Nephron progenitor cell (in vitro differentiated cells): ENCODE measurements around the gene FAM174B.

Source experiments
- DNase-seq: peaks from one replicate; pipeline ENCODE4 v3.0.0; 2021
- H3K27ac Mint-ChIP-seq: 2 replicates; pipeline ENCODE4 v1.8.0; 2021; ENCODE audit warnings: mild to moderate bottlenecking, moderate library complexity, mixed read lengths
- H3K27me3 Mint-ChIP-seq: 2 replicates; pipeline ENCODE4 v1.8.0; 2021; ENCODE audit warnings: mild to moderate bottlenecking, low read depth, mixed read lengths; ENCODE audit not compliant: poor library complexity
- H3K36me3 Mint-ChIP-seq: 2 replicates; pipeline ENCODE4 v1.8.0; 2021; ENCODE audit warnings: low read depth, mixed read lengths
- H3K4me1 Mint-ChIP-seq: 2 replicates; pipeline ENCODE4 v1.8.0; 2021; ENCODE audit warnings: mixed read lengths
- H3K4me3 Mint-ChIP-seq: 2 replicates; pipeline ENCODE4 v1.8.0; 2021; ENCODE audit warnings: mild to moderate bottlenecking, moderate library complexity, mixed read lengths
- H3K9me3 Mint-ChIP-seq: 2 replicates; pipeline ENCODE4 v1.8.0; 2021; ENCODE audit warnings: mild to moderate bottlenecking, moderate library complexity, mixed read lengths
- TF ChIP-seq, protein P1 (sequence below): fragments of 200-600 bp; sonication (generic); IDR thresholded peaks from 2 replicates; pipeline ENCODE4 v1.5.0; 2021; ENCODE audit warnings: antibody characterized with exemption

FAM174B gene

DNA sequence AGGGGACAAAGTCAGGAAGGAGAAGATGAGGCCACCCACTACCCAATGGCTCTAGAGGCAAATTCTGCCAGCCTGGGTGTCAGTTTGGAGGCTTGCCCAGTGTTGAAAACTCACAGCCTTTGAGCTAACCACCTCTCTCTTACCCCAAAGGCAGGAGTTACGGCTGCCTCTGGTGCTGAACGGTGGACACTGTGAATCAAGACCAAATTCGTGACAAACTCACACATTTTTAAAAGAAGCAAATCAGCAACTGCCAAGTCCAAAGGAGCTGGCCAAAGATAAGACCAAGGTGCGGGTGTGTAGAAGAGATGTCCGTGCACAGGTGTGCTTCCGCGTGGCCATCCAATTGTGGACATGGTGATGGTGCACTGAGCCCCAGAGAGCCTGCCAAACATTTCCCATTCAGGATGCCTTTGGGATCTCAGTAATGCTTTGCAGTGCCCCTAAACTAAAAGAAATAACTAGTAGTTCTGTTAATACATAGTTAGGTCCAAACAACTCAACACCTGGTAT is 74.6 kb downstream of the FAM174B start:
- Mint-ChIP-seq H3K27me3 (peaks cover 14% of the 10 kb centered on the region), H3K9me3 (peaks cover 5% of the 10 kb centered on the region), H3K4me1 (peaks cover 10% of the 10 kb centered on the region), H3K36me3 (no peaks in the 10 kb centered on the region), H3K4me3 (no peak overlapping the region), H3K27ac (no peak overlapping the region)
- TF ChIP-seq, protein P1, sequence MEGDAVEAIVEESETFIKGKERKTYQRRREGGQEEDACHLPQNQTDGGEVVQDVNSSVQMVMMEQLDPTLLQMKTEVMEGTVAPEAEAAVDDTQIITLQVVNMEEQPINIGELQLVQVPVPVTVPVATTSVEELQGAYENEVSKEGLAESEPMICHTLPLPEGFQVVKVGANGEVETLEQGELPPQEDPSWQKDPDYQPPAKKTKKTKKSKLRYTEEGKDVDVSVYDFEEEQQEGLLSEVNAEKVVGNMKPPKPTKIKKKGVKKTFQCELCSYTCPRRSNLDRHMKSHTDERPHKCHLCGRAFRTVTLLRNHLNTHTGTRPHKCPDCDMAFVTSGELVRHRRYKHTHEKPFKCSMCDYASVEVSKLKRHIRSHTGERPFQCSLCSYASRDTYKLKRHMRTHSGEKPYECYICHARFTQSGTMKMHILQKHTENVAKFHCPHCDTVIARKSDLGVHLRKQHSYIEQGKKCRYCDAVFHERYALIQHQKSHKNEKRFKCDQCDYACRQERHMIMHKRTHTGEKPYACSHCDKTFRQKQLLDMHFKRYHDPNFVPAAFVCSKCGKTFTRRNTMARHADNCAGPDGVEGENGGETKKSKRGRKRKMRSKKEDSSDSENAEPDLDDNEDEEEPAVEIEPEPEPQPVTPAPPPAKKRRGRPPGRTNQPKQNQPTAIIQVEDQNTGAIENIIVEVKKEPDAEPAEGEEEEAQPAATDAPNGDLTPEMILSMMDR: no peak
- no peak for DNase-seq

DNA sequence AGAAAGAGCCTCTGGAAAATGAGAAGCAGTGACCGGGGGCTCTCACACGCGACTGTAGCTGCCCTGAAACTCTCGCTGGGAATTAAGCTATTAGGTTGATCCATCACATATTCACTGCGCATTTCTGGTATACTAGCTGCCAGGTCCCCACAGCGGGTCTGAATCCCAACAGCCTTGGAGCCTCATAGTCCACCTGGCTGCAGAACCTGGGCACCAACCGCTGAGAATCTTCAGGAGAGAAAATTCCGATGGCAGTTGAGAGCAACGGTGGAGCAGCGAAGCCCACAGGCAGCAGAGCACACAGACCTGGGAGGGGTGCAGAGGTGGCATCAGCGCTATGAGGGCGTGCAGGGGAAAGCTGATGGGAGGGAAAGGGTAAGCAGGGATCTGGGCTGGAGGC is 75.1 kb downstream of the FAM174B start:
- Mint-ChIP-seq H3K27ac (no peak overlapping the region), H3K27me3 (peaks cover 14% of the 10 kb centered on the region), H3K9me3 (peaks cover 5% of the 10 kb centered on the region), H3K4me1 (peaks cover 6% of the 10 kb centered on the region), H3K4me3 (no peak overlapping the region), H3K36me3 (no peaks in the 10 kb centered on the region)
- DNase-seq: no peak
- TF ChIP-seq, protein P1: no peak

DNA sequence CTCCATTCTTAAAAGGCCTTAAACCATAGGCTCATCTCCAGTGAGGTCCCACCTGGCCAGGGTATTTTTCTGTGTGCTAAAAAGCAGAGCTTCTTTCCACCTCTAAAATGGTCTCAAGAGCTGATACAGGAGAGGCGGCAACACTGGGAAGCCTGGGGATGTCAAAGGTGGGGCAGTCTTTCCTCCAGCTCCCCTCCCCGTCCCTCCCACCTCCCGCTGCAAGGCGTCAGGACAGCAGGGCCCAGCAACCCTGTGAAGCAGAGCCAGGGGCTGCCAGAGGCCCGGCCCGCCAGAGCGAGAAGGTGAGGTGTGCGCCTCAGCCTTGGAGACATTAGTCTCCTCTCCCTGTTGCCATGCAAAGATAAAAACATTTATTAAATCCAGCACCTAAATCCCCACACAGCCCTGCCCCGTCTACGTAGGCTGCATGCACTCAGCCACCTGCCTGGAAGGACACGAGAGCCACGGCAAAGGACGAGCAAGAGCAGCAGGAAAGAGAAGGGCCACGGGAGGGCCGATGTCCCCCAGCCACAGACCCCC is 75.6 kb downstream of the FAM174B start:
- TF ChIP-seq, protein P1: no peak
- Mint-ChIP-seq H3K27me3 (peaks cover 14% of the 10 kb centered on the region), H3K4me3 (no peak overlapping the region), H3K27ac (no peak overlapping the region), H3K36me3 (no peaks in the 10 kb centered on the region), H3K9me3 (peaks cover 5% of the 10 kb centered on the region), H3K4me1 (peaks cover 5% of the 10 kb centered on the region)
- DNase-seq: no peak

DNA sequence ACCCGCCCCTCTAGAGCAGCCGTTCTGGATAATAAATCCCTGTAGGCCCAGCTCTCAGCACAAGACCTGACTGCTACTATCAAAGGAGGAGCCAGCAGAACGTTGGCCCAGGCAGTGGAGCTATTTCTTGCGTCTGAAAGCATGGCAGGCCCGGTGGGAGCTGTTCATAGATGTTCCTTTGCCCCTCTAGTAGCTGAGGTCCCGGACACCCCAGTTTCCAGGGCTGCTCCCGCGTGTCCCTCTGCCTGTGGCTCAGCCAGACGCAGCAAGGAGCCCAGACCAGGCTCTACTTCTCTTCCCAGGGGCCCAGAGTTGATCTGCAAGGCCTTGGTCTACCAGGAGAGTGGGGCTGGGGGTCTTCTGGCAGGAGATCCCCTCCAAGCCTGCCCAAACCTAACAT is 76.1 kb downstream of the FAM174B start:
- Mint-ChIP-seq H3K27me3 (peaks cover 14% of the 10 kb centered on the region), H3K4me3 (no peak overlapping the region), H3K36me3 (no peaks in the 10 kb centered on the region), H3K9me3 (peaks cover 5% of the 10 kb centered on the region), H3K4me1 (peaks cover 5% of the 10 kb centered on the region), H3K27ac (no peak overlapping the region)
- DNase-seq: no peak
- TF ChIP-seq, protein P1: no peak

DNA sequence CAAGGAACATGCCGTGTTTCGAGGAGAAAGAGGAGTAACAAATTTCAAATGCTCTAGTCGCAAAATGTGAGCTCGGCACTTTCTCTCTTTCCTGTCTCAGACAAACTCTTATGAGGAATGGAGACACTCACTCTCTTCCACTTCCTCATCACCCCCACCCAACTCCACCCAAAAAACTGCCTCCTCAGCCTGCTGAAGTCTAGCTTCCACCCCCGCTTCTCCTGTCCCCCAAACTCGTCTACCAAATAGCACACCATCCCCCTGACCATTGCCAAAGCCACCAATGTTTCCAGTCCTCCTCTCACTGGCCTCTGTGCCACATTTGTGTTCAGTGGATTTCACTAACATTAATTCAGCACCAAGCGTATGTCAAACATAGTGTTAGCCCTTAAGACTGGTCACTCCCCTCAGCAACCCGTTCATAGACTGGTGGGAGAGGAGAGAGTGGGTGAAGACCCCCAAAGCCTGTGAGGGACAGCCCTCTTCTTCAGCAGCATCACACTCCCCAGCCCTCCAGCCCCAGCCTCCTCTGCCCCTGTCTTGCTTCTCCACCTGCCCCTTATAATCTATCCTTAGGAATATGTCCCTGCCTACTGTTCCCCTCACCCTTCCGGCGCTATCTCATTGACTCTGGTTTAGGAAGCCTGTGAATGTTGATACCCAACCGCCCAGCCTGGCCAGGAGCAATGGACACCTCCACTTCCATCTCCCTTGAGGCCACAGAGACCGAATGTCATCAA is 77.3 kb downstream of the FAM174B start:
- H3K27ac Mint-ChIP-seq: peak overlapping the region; percentile 88
- H3K36me3 Mint-ChIP-seq: no peaks in the 10 kb centered on the region
- TF ChIP-seq, protein P1: no peak
- H3K4me1 Mint-ChIP-seq: peaks cover 5% of the 10 kb centered on the region
- peaks cover 14% of the 10 kb centered on the region for H3K27me3 Mint-ChIP-seq
- DNase-seq: no peak
- no peak overlapping the region for H3K4me3 Mint-ChIP-seq
- H3K9me3 Mint-ChIP-seq: no peaks in the 10 kb centered on the region
